K562 (cell line): Measurements from ENCODE around the gene RIN3. TPM values are rescaled to one million over a fixed set of nuclear protein-coding genes. Genes with fewer than 3 reads are reported as not detected.

Source experiments
- ATAC-seq: fragments of 200-7000 bp; cut with Tn5 transposase; 3 replicates; pipeline ENCODE4 v1.9.1; 2020; ENCODE audit warnings: moderate library complexity
- BruUV-seq: library from RNA; stranded (reverse); fragments of 400-500 nt; replicated peaks from 2 replicates; lab custom pipeline; 2021; lab: Mats Ljungman, UMichigan
- CTCF ChIA-PET: fragments of 300-600 bp; formaldehyde crosslinking; extraction: SDS; loops from one replicate; lab custom pipeline; 2021; ENCODE audit warnings: low intra/inter-chr PET ratio; lab: Yijun Ruan, JAX
- POLR2A ChIA-PET: fragments of 300-600, 350-650 bp; sonication (Branson Sonifier 250); formaldehyde crosslinking; extraction: SDS; loops from one replicate; lab custom pipeline; 2021; ENCODE audit warnings: antibody characterized with exemption, inconsistent platforms; lab: Yijun Ruan, JAX
- DNase-seq, 4 experiments: peaks; one replicate each; pipeline versions ENCODE4 v3.0.0 to v3.0.0-alpha.2; 2011 to 2018; ENCODE audit warnings: low spot score in 3 of 4, mixed read lengths in 3 of 4; ENCODE audit errors: extremely low read depth in 1 of 4
- FAIRE-seq: peaks from 2 replicates; lab custom pipeline; 2011; peaks lifted over from hg19 to GRCh38; lab: Jason Lieb, UNC
- H2AFZ ChIP-seq: 2 replicates; pipeline ENCODE4 v1.6.0; 2011; ENCODE audit warnings: low read depth, low read length, control low read depth, inconsistent platforms
- H3K27ac ChIP-seq: fragments of 200-600 bp; 3 replicates; pipeline ENCODE4 v1.8.0; 2011; ENCODE audit warnings: low read depth, mild to moderate bottlenecking, control low read depth, inconsistent platforms, low read length, moderate library complexity, mixed read lengths; ENCODE audit errors: extremely low read depth
- H3K27me3 ChIP-seq, 2 experiments: fragments of 300-600 bp in 1 of 2; 2 replicates in 1 of 2; 3 replicates in 1 of 2; pipeline versions ENCODE4 v1.6.0 to v1.8.0; 2011; ENCODE audit warnings: inconsistent platforms in 2 of 2, low read length in 2 of 2, mild to moderate bottlenecking in 1 of 2, mixed read lengths in 1 of 2, moderate library complexity in 1 of 2; ENCODE audit not compliant: control insufficient read depth in 2 of 2, insufficient read depth in 2 of 2
- H3K36me3 ChIP-seq: fragments of 300-600 bp; 3 replicates; pipeline ENCODE4 v1.8.0; 2011; ENCODE audit warnings: mild to moderate bottlenecking, low read length, inconsistent platforms; ENCODE audit not compliant: control insufficient read depth, insufficient read depth
- H3K4me1 ChIP-seq, 2 experiments: fragments of 200-600 bp in 1 of 2; replicated peaks in 1 of 2; 2 replicates in 1 of 2; 3 replicates in 1 of 2; pipeline versions ENCODE4 v1.5.1 to v1.8.0; 2011; ENCODE audit warnings: inconsistent platforms in 2 of 2, low read length in 2 of 2, mild to moderate bottlenecking in 1 of 2, mixed read lengths in 1 of 2, moderate library complexity in 1 of 2; ENCODE audit not compliant: control insufficient read depth in 2 of 2, insufficient read depth in 2 of 2
- H3K4me2 ChIP-seq: 2 replicates; pipeline ENCODE4 v1.6.1; 2011; ENCODE audit warnings: low read length, control low read depth, inconsistent platforms, mixed read lengths; ENCODE audit not compliant: insufficient read depth
- H3K4me3 ChIP-seq: fragments of 200-600 bp; sonication (generic), shearing (Covaris generic); 2 replicates; pipeline ENCODE4 v1.5.1; 2016; ENCODE audit warnings: control low read depth, inconsistent platforms
- H3K79me2 ChIP-seq: fragments of 200-600 bp; 3 replicates; pipeline ENCODE4 v1.8.0; 2011; ENCODE audit warnings: low read length, inconsistent platforms; ENCODE audit not compliant: control insufficient read depth, insufficient read depth
- H3K9ac ChIP-seq, 2 experiments: 2 replicates each; pipeline versions ENCODE4 v1.6.0 to v1.6.1; 2011; ENCODE audit warnings: low read depth in 2 of 2, low read length in 2 of 2, control low read depth in 1 of 2, inconsistent platforms in 1 of 2, mild to moderate bottlenecking in 1 of 2, mixed read lengths in 1 of 2; ENCODE audit not compliant: insufficient read depth in 1 of 2
- H3K9me1 ChIP-seq: one replicate; pipeline ENCODE4 v1.6.0; 2011; ENCODE audit warnings: inconsistent platforms, mild to moderate bottlenecking, low read length, moderate library complexity; ENCODE audit not compliant: control insufficient read depth, insufficient read depth
- H3K9me3 ChIP-seq: replicated peaks from 2 replicates; pipeline ENCODE4 v1.5.1; 2011; ENCODE audit warnings: low read depth, low read length, inconsistent platforms; ENCODE audit not compliant: control insufficient read depth, insufficient read depth
- H4K20me1 ChIP-seq: replicated peaks from 2 replicates; pipeline ENCODE4 v1.6.1; 2011; ENCODE audit warnings: low read length, inconsistent platforms, mixed read lengths; ENCODE audit not compliant: control insufficient read depth, insufficient read depth
- SMARCC2 ChIP-seq: fragments of 450-650 bp; IDR thresholded peaks from 2 replicates; pipeline ENCODE4 v1.6.1; 2017; ENCODE audit warnings: antibody characterized with exemption, moderate library complexity, mild to moderate bottlenecking, low read depth
- TSC22D4 ChIP-seq: fragments of 450-650 bp; IDR thresholded peaks from 2 replicates; pipeline ENCODE4 v1.6.1; 2016; ENCODE audit warnings: missing genetic modification characterization, missing biosample characterization, control low read depth
- ZNF174 ChIP-seq: fragments of 250-450 bp; sonication (Bioruptor Pico); IDR thresholded peaks from 2 replicates; pipeline ENCODE4 v1.4.0; 2020; ENCODE audit warnings: mild to moderate bottlenecking
- WGBS: fragments of 100-300 bp; shearing (Covaris generic); methylation state at CpG from one replicate; pipeline ENCODE4 v1.1.6; 2016; ENCODE audit warnings: low coverage, mixed read lengths; ENCODE audit not compliant: insufficient coverage; ENCODE audit errors: missing lambda C conversion rate; 5-methylcytosine and 5-hydroxymethylcytosine counted together
- in situ Hi-C: fragments of 300-500 bp; cut with MboI; formaldehyde crosslinking; loops from 4 replicates; pipeline ENCODE4 v1.15.0; 2018; ENCODE audit warnings: inconsistent platforms, mixed read lengths
- intact Hi-C: fragments of 100-400 bp; cut with micrococcal nuclease; formaldehyde crosslinking; loops from 2 replicates; pipeline ENCODE4 v1.14.2; 2022
- polyA plus RNA-seq, 8 experiments: library from polyadenylated mRNA; depleted of rRNA in 4 of 8; stranded (reverse) in 5 of 8; unstranded in 3 of 8; fragments of >200 nt; fragmentation: Nextera tagmentation in 2 of 8; fragmentation: Illumina TruSeq in 1 of 8; extraction: Ambion mirVana in 2 of 8; extraction: Trizol in 1 of 8; gene quantifications; 2 replicates each; pipeline versions ENCODE4 v1.2.1 to v1.2.3, GENCODE V29; 2011 to 2014; ENCODE audit warnings: inconsistent platforms in 1 of 8, missing spikeins in 1 of 8
- total RNA-seq, 7 experiments: library from RNA; depleted of rRNA in 6 of 7; stranded (reverse); fragments of >200 nt in 6 of 7; fragmentation: Illumina TruSeq in 2 of 7; extraction: Trizol in 2 of 7; gene quantifications; 2 replicates each; pipeline versions ENCODE4 v1.2.1 to v1.2.3, GENCODE V29; 2011 to 2021; ENCODE audit warnings: low replicate concordance in 1 of 7
- TF ChIP-seq, protein P1 (sequence below): fragments of 250-450 bp; sonication (Bioruptor Pico); IDR thresholded peaks from 2 replicates; pipeline ENCODE4 v1.4.0; 2020; ENCODE audit warnings: mild to moderate bottlenecking, moderate library complexity, borderline replicate concordance
- TF ChIP-seq, protein P2 (sequence below), 2 experiments: fragments of 250-450 bp in 1 of 2; fragments of 450-650 bp in 1 of 2; sonication (Bioruptor Pico) in 1 of 2; IDR thresholded peaks; 2 replicates each; pipeline versions ENCODE4 v1.6.1 to v1.8.0; 2016 to 2021; ENCODE audit warnings: mild to moderate bottlenecking in 2 of 2, moderate library complexity in 2 of 2, missing compliant biosample characterization in 1 of 2, missing genetic modification characterization in 1 of 2

Gene RIN3
- total and polyA plus RNA-seq, 9 of the 15 experiments (the other 6 are each of a cell fraction or from before 2014, with no cell fraction given): 0.01 to 0.49 (median 0.08) TPM; not detected in 5

DNA sequence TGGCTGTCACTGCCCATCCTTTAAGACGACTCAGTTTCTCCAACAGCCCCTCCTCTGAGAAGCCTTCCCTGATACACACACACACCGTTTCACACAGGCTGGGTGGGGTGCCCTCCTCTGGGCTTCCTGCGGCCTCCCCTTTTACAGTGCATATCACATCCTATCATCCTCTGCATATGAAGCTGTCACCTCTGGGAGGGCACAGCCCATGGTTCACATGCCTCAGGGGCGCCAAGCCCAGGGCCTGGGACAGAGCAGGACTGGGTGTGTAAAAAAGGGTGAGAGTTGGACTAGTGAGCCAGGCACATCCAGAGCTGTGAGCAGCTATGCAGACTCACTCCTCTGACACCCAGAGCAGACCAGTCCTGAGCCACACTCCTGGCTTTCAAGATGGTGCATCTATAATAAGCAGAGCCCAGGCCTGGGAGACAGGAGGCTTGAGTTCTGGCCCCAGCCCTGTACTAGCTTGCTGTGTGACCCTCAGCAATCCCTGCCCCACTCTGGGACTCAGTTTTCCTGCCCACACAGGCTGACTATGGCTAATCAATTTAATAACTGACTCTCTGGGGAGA lies 172.3 kb downstream of the RIN3 start:
- Histone ChIP-seq H3K27me3 (peaks cover 0 to 10% of the 10 kb centered on the region in 2 experiments; a peak in 2 of 5 replicates), H3K9ac (no peak overlapping the region), H3K4me1 (peaks cover 0 to 22% of the 10 kb centered on the region in 2 experiments; a peak in 2 of 5 replicates), H2AFZ (no peak overlapping the region), H3K36me3 (no peaks in the 10 kb centered on the region), H3K9me3 (no peaks in the 10 kb centered on the region), H3K4me3 (no peak overlapping the region), H3K9me1 (no peaks in the 10 kb centered on the region), H3K4me2 (no peak overlapping the region), H4K20me1 (peaks cover 3% of the 10 kb centered on the region; the same call in 1 of the 2 replicates), H3K27ac (no peak overlapping the region), H3K79me2 (no peaks in the 10 kb centered on the region)
- ChIA-PET POLR2A (no interaction called here), CTCF (interaction anchor here (1.6 kb wide), 1 partner anchor 99 kb away, joined by 14 read pairs; no protein-coding TSS in a partner anchor)
- no peak for ATAC-seq
- no peak for DNase-seq
- in situ Hi-C loops: no loop called here
- intact Hi-C loops: no loop called here
- 24% methylated on average over 4 of the region's 4 CpGs for WGBS
- BruUV-seq: no TSS peak
- TF ChIP-seq ZNF174 (no peak), SMARCC2 (no peak), TSC22D4 (tag) (no peak)
- TF ChIP-seq, protein P1, sequence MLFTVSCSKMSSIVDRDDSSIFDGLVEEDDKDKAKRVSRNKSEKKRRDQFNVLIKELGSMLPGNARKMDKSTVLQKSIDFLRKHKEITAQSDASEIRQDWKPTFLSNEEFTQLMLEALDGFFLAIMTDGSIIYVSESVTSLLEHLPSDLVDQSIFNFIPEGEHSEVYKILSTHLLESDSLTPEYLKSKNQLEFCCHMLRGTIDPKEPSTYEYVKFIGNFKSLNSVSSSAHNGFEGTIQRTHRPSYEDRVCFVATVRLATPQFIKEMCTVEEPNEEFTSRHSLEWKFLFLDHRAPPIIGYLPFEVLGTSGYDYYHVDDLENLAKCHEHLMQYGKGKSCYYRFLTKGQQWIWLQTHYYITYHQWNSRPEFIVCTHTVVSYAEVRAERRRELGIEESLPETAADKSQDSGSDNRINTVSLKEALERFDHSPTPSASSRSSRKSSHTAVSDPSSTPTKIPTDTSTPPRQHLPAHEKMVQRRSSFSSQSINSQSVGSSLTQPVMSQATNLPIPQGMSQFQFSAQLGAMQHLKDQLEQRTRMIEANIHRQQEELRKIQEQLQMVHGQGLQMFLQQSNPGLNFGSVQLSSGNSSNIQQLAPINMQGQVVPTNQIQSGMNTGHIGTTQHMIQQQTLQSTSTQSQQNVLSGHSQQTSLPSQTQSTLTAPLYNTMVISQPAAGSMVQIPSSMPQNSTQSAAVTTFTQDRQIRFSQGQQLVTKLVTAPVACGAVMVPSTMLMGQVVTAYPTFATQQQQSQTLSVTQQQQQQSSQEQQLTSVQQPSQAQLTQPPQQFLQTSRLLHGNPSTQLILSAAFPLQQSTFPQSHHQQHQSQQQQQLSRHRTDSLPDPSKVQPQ (CRISPR knock-in tag): no peak
- TF ChIP-seq, protein P2, sequence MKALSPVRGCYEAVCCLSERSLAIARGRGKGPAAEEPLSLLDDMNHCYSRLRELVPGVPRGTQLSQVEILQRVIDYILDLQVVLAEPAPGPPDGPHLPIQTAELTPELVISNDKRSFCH (CRISPR knock-in tag; IDR thresholded peaks at IDR 0.05): no peak
- TF ChIP-seq, protein P2 (tag; IDR thresholded peaks at IDR 0.05): no peak
- no peak for FAIRE-seq
